IPS DF 19.7 (cell line): ENCODE measurements around the gene HDAC1.

Source experiments
- DNase-seq: peaks from one replicate; pipeline ENCODE4 v3.0.0-alpha.2; 2013; ENCODE audit warnings: low read depth, low spot score

HDAC1 gene

GRCh38 chr1:32330558-32331151 is 38.8 kb downstream of the HDAC1 start:
- no peak for DNase-seq

GRCh38 chr1:32331549-32331948 is 39.7 kb downstream of the HDAC1 start:
- DNase-seq, result no peak

- DNase-seq, result no peak
These were observed 40.6 kb downstream of the HDAC1 start for GRCh38 chr1:32332290-32333079.

- no peak for DNase-seq
These were observed 41.5 kb downstream of the HDAC1 start for GRCh38 chr1:32333251-32333963.

GRCh38 chr1:32334274-32334861 is 42.5 kb downstream of the HDAC1 start:
- no peak for DNase-seq

- DNase-seq, result no peak
These were observed 43.1 kb downstream of the HDAC1 start for GRCh38 chr1:32334864-32335534.

GRCh38 chr1:32335535-32335789 is 43.6 kb downstream of the HDAC1 start:
- DNase-seq, result no peak

GRCh38 chr1:32335790-32336590 is 44.1 kb downstream of the HDAC1 start, which contains the start of gene MARCKSL1:
TSS of gene MARCKSL1 (minus strand) at chr1:32336233. CDS start at chr1:32336033, 200 bp downstream.
- no peak for DNase-seq

- DNase-seq, result no peak
These were observed 44.7 kb downstream of the HDAC1 start for GRCh38 chr1:32336591-32336932.

GRCh38 chr1:32336963-32337675 is 45.2 kb downstream of the HDAC1 start:
- no peak for DNase-seq

- no peak for DNase-seq
These were observed 46.2 kb downstream of the HDAC1 start for GRCh38 chr1:32337855-32338636.

- DNase-seq, result no peak
These were observed 46.8 kb downstream of the HDAC1 start for GRCh38 chr1:32338637-32339145.

- DNase-seq, result no peak
These were observed 47.6 kb downstream of the HDAC1 start for GRCh38 chr1:32339363-32339978.

GRCh38 chr1:32341186-32341757 is 49.4 kb downstream of the HDAC1 start:
- DNase-seq, result no peak

- DNase-seq, result no peak
These were observed 50.1 kb downstream of the HDAC1 start for GRCh38 chr1:32341971-32342370.

GRCh38 chr1:32342704-32343103 is 50.8 kb downstream of the HDAC1 start:
- DNase-seq, result no peak

GRCh38 chr1:32345289-32345827 is 53.5 kb downstream of the HDAC1 start:
- DNase-seq, result no peak

GRCh38 chr1:32346532-32347157 is 54.8 kb downstream of the HDAC1 start:
- no peak for DNase-seq
